Articular chondrocyte of knee joint (primary cell): ENCODE results near the gene LYPLAL1. TPM values are rescaled to one million over a fixed set of nuclear protein-coding genes. Genes with fewer than 3 reads are reported as not detected.

Experiments
- total RNA-seq: library from RNA; depleted of rRNA; stranded (reverse); fragments of >200 nt; gene quantifications from 2 replicates; pipeline ENCODE4 v1.2.3, GENCODE V29; 2012

Gene LYPLAL1
- total RNA-seq: 60.9 and 72.7 TPM in 2 replicates

GRCh38 chr1:219173758-219174459 lies at the start of gene LYPLAL1:
TSS of gene LYPLAL1 (plus strand) at chr1:219173878. CDS start at chr1:219173891, 13 bp downstream.

